CD4-positive, alpha-beta T cell treated with Interleukin-12 subunit alpha and Interleukin-12 subunit beta, for 1 hour (primary cell): ENCODE results near the gene OCIAD1.
"Not testable (repeated sequence)": the region's sequence is repeated elsewhere in the genome, so short reads cannot be mapped to it uniquely, and the experiment has no call there.

Source experiments
- DNase-seq: peaks from one replicate; pipeline ENCODE4 v3.0.0-alpha.2; 2020

Gene OCIAD1, protein sequence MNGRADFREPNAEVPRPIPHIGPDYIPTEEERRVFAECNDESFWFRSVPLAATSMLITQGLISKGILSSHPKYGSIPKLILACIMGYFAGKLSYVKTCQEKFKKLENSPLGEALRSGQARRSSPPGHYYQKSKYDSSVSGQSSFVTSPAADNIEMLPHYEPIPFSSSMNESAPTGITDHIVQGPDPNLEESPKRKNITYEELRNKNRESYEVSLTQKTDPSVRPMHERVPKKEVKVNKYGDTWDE

GRCh38 chr4:48830706-48831531 lies at the start of gene OCIAD1:
OCIAD1 (plus strand) TSS chr4:48831088; CDS start chr4:48832625, 1,537 bp downstream.
- DNase-seq, result peak; percentile 98

- no peak for DNase-seq
Observed at GRCh38 chr4:48781968-48782367, 48.9 kb upstream of the OCIAD1 start.

DNA sequence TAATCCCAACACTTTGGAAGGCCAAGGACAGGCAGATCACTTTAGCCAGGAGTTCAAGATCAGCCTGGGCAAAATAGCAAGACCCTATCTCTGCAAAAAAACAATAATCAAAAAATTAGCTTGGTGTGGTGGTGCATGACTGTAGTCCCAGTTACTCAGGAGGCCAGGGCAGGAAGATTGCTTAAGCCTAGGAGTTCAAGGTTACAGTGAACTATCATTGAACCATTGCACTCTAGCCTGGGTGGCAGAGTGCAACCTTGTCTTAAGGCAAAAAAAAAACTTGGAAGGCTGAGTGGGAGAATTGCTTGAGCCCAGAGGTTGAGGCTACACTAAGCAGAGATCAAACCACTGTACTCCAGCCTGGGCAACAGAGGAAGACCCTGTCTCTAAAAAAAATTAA lies 45.6 kb upstream of the OCIAD1 start:
- no peak for DNase-seq

GRCh38 chr4:48786549-48786948 lies 44.3 kb upstream of the OCIAD1 start:
- no peak for DNase-seq

DNA sequence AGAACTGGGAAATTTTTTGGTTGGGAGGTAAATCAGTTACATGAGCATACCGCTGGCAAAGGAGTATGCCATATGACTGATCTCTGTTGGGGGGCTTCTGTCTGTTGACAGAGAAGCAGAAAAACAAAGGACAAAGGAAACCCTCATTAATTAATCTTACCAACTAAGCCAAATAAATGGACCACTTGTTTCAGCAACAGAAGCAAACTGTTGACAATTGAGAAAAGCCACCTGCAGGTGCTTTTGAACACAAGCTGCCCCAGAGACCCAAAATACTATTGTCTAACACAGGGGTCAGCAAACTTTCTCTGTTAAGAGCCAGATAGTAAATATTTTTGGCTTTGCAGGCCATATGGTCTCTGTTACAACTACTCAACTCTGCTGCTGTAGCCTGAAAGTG lies 43.8 kb upstream of the OCIAD1 start:
- no peak for DNase-seq

- no peak for DNase-seq
Observed at GRCh38 chr4:48790561-48790960, 40.3 kb upstream of the OCIAD1 start.

DNA sequence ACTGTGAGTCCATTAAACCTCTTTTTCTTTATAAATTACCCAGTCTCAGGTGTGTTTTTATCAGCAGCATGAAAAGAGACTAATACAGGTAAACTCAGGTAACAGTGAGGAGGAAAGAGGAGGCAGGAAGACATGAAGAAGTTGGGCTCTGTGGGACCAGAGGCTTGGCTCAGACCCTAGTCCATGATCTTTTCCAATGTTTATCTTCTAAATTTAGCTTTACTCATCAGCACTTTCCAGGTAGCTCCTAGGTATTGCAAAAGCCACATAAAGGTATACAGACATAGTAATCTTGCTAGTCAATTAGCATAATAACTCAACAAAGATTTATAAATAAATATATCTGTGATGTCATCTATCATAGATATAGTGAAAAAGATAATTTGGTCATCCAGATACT lies 39.6 kb upstream of the OCIAD1 start:
- DNase-seq, result no peak

DNA sequence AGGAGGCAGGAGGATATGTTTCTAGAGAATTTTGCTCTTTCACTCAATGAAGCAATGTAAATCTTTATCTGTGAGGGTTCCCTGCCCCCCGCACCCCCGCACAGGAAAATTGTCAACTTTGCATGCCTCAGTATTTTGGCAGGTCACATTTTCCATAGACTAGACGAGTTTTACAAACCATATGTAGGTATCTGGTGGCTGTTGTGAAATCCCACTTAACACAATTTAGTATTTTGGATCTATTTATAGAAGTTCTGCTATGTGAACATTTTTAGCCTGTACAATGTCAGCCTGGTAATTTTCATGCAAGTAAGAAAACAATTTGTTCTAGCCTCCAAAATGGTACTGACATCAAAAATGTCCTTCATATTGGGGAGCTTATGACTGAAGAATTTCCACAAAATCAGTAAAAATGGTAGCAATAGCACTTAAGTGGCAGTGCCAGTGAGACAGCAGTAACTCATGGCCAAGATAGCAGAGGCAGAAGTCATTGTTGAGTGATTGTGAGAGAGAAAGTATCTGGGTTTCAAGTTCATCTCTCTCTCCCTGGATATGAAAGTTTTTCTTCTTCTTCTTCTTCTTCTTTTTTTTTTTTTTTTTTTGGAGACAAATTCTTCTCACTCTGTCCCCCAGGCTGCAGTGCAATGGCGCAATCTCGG lies 38.4 kb upstream of the OCIAD1 start:
- DNase-seq, result no peak

DNA sequence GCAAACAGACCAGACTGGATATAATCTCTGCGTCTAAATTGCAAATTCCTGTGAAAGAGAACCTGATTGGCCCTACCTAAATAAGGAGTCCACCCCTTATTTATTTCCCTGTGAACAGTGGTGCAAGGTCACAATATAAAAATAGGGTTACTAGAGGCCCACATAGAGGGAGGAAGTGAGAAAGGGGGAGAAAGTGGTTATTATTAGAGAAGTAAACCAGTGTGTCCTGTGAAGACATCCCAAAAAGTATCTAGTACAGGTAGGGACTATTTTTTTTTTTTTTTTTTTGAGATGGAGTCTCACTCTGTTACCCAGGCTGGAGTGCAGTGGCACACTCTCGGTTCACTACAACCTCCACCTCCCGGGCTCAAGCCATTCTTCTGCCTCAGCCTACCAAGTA lies 35.8 kb upstream of the OCIAD1 start:
- no peak for DNase-seq

DNA sequence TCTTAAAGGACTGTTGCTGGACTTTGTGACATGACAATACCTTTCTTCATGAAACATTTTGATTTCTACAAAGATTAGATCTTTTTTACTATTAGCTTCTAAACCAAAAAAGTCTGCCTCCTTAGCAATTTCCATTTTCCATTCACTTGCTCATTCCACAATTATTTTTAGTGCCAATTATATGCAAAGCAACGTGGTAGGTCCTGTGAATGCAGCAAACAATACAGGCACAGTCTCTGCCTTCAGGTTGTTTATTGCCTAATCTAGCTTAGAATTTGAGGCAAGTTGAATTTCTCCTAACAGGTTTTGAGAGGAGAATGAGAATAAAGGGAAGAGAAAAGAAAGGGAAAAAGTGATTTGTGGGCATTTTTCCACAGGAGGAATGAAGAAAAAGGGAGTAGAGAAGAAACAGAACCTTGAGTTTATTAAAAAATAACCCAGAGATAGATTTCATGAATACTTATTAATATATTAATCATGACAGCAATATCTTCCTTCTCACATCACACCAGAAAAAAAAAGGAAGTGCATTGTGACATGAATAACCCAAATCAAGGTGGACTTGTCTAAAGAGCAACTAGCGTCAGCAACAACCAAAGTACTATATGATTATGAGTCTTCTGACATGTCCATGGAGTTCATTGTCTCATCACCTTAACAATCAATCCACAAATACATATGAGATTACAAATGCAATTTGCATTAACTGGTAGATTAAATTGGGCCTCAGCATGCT lies 34.5 kb upstream of the OCIAD1 start:
- no peak for DNase-seq

GRCh38 chr4:48796927-48797679 lies 33.8 kb upstream of the OCIAD1 start:
- no peak for DNase-seq

DNA sequence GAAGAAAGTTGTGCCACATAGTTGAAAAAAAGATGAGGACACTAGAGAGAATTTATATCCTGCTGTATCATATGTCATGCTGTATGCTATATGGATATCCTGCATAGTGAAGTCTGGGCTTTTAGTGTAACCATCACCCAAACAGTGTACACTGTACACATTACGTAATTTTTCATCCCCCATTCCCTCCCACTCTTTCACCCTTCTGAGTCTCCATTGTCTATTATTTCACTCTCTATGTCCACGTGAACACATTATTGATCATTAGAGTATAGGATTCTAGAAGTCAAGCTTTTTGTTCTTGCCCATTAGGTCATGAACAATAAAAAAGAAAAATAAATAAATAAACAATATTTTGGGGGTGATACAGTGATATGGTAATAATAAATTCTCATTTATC lies 32.8 kb upstream of the OCIAD1 start:
- DNase-seq, result no peak

GRCh38 chr4:48799157-48799556 lies 31.7 kb upstream of the OCIAD1 start:
- DNase-seq, result no peak

- DNase-seq, result not testable (repeated sequence)
Observed at GRCh38 chr4:48800155-48800554, 30.7 kb upstream of the OCIAD1 start.

- no peak for DNase-seq
Observed at GRCh38 chr4:48801016-48801715, 29.7 kb upstream of the OCIAD1 start.

GRCh38 chr4:48804584-48805301 lies 26.1 kb upstream of the OCIAD1 start:
- no peak for DNase-seq

GRCh38 chr4:48812866-48813265 lies 18.0 kb upstream of the OCIAD1 start:
- no peak for DNase-seq

DNA sequence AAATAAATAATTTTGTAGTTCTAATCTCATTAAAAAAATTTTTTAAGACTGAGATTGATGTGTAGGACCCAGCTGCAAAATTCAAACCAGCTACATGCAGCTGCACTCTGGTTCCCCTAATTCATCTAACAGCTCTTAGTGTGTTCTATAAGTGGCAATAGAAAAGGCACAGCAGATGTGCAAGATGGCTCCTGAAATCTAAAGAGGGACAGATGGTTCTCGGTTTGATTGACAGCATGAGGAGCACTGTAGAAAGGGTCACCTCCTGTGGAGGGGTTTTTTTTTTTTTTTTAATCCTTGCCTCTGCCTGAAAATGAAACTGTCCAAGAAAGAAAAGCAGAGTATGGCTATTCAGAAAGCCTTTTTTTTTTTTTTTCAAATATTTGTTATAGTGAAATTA lies 16.9 kb upstream of the OCIAD1 start:
- no peak for DNase-seq

DNA sequence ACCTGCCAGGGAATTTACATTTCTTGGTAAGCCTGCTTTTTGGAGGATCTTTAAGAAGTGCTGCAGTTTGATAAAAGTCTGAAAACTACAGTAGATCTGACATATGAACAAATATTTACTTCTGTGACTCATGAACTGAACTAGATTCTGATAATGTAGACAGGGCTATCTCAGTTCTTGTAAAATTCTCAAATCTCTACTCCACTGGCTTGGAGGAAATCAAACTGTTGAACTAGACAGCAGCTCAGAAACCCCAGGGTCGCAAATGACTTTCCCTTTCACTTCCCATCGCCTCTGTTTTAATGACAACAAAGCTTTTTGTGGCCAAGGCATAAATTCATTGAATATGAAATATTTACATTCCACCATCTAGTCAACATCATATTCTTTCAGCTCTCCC lies 15.4 kb upstream of the OCIAD1 start:
- DNase-seq, result no peak

DNA sequence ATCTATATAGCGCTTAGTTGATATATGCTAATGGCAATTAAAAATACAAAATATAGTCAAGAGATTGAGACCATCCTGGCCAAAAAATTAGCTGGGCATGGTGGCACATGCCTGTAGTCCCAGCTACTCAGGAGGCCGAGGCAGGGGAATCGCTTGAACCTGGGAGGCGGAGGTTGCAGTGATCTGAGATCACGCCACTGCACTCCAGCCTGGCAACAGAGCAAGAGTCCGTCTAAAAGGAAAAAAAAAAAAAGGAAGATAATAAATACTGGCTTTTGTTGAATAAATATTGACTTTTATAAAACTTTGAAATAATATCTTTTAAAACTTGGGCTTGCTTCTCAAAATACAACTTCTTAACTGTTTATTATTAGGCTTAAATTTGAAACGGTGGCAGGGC lies 14.6 kb upstream of the OCIAD1 start:
- DNase-seq, result not testable (repeated sequence)

DNA sequence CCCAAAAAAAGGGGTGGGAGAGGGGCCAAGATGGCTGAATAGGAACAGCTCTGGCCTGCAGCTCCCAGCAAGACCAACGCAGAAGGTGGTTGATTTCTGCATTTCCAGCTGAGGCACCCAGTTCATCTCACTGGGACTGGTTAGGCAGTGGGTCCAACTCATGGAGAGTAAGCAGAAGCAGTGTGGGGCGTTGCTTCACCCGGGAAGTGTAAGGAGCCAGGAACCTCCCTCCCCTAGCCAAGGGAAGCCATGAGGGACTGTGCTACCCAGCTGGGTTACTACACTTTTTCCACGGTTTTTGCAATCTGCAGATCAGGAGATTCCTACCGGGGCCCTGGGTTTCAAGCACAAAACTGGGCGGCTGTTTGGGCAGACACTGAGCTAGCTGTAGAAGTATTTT lies 13.9 kb upstream of the OCIAD1 start:
- DNase-seq, result no peak
